PFSK-1 (cell line): Measurements from ENCODE around the gene NDUFAF2.

Source experiments
- FOXP2 ChIP-seq: optimal IDR thresholded peaks from 2 replicates; pipeline ENCODE3; 2011; ENCODE audit warnings: borderline replicate concordance, control low read depth, inconsistent platforms; ENCODE audit not compliant: insufficient read depth; ENCODE audit errors: extremely low read length, extremely low read depth
- POLR2AphosphoS5 ChIP-seq: IDR thresholded peaks from 2 replicates; pipeline ENCODE4 v1.6.1; 2012; ENCODE audit warnings: low read depth, mild to moderate bottlenecking, control low read depth, low read length, moderate library complexity
- REST ChIP-seq, 2 experiments: IDR thresholded peaks; 2 replicates each; pipeline versions ENCODE4 v1.6.1 to v1.8.0; 2011 to 2012; ENCODE audit warnings: low read depth in 2 of 2, low read length in 2 of 2, control low read depth in 1 of 2, inconsistent platforms in 1 of 2, mild to moderate bottlenecking in 1 of 2, moderate library complexity in 1 of 2; ENCODE audit not compliant: insufficient read depth in 1 of 2
- SIN3A ChIP-seq: IDR thresholded peaks from 2 replicates; pipeline ENCODE4 v1.6.1; 2012; ENCODE audit warnings: mild to moderate bottlenecking, low read length, moderate library complexity, borderline replicate concordance; ENCODE audit not compliant: insufficient read depth
- TAF1 ChIP-seq: IDR thresholded peaks from 2 replicates; pipeline ENCODE4 v1.6.1; 2012; ENCODE audit warnings: low read length, control low read depth, borderline replicate concordance; ENCODE audit not compliant: insufficient read depth

The NDUFAF2 gene

GRCh38 chr5:61139931-61140330 lies 194.9 kb downstream of the NDUFAF2 start:
- TF ChIP-seq REST (IDR thresholded peaks at IDR 0.05; ENCODE audit: insufficient read depth in 1 of 2, low read depth in 2 of 2, low read length in 2 of 2) (no peak), FOXP2 (no peak), TAF1 (no peak), POLR2AphosphoS5 (no peak)

- TF ChIP-seq TAF1 = no peak
- TF ChIP-seq REST (IDR thresholded peaks at IDR 0.05; ENCODE audit: insufficient read depth in 1 of 2, low read depth in 2 of 2, low read length in 2 of 2) = no peak
- no peak for TF ChIP-seq POLR2AphosphoS5
- no peak for TF ChIP-seq SIN3A
- TF ChIP-seq FOXP2 = no peak
Measured at GRCh38 chr5:61141801-61142200, 196.8 kb downstream of the NDUFAF2 start.

- TF ChIP-seq REST (IDR thresholded peaks at IDR 0.05; ENCODE audit: insufficient read depth in 1 of 2, low read depth in 2 of 2, low read length in 2 of 2) (no peak), FOXP2 (no peak), SIN3A (no peak), POLR2AphosphoS5 (no peak)
Measured at GRCh38 chr5:61142391-61142790, 197.4 kb downstream of the NDUFAF2 start.

GRCh38 chr5:61142811-61143210 lies 197.8 kb downstream of the NDUFAF2 start:
- TF ChIP-seq TAF1 = no peak
- TF ChIP-seq FOXP2 = no peak
- TF ChIP-seq SIN3A = no peak
- TF ChIP-seq POLR2AphosphoS5 = no peak
- TF ChIP-seq REST (IDR thresholded peaks at IDR 0.05; ENCODE audit: insufficient read depth in 1 of 2, low read depth in 2 of 2, low read length in 2 of 2) = no peak

GRCh38 chr5:61148515-61148914 lies 203.5 kb downstream of the NDUFAF2 start:
- TF ChIP-seq SIN3A (no peak), TAF1 (no peak), REST (IDR thresholded peaks at IDR 0.05; ENCODE audit: insufficient read depth in 1 of 2, low read depth in 2 of 2, low read length in 2 of 2) (no peak), POLR2AphosphoS5 (no peak), FOXP2 (no peak)
